AG04450 (cell line): Measurements from ENCODE around the gene TTBK2. TPM values are rescaled to one million over a fixed set of nuclear protein-coding genes. Genes with fewer than 3 reads are reported as not detected.
"Not testable (repeated sequence)": the region's sequence is repeated elsewhere in the genome, so short reads cannot be mapped to it uniquely, and the experiment has no call there.

Source experiments
- CTCF ChIA-PET: fragments of 300-600, 350-600 bp; formaldehyde crosslinking; extraction: SDS; loops from one replicate; lab custom pipeline; 2022; ENCODE audit warnings: antibody characterized with exemption, inconsistent platforms; lab: Charles Lee
- POLR2A ChIA-PET: fragments of 350-600 bp; formaldehyde crosslinking; extraction: SDS; loops from one replicate; lab custom pipeline; 2021; ENCODE audit warnings: antibody characterized with exemption, inconsistent platforms; lab: Yijun Ruan, JAX
- DNase-seq: peaks from one replicate; pipeline ENCODE4 v3.0.0-alpha.2; 2011; ENCODE audit warnings: low read depth, low spot score
- H3K27ac ChIP-seq: one replicate; pipeline ENCODE4 v1.5.1; 2012; ENCODE audit warnings: low read depth, low read length, control low read depth
- H3K27me3 ChIP-seq: one replicate; pipeline ENCODE4 v1.6.0; 2012; ENCODE audit warnings: low read length; ENCODE audit not compliant: control insufficient read depth, insufficient read depth
- H3K4me3 ChIP-seq: 2 replicates; pipeline ENCODE4 v1.5.1; 2011; ENCODE audit warnings: mild to moderate bottlenecking, low read depth, low read length, control low read depth
- H3K9me3 ChIP-seq: 2 replicates; pipeline ENCODE4 v1.5.1; 2012; ENCODE audit warnings: low read length; ENCODE audit not compliant: control insufficient read depth, insufficient read depth
- CTCF ChIP-seq: IDR thresholded peaks from 2 replicates; pipeline ENCODE4 v1.5.1; 2011; ENCODE audit warnings: low read depth, low read length, control low read depth, inconsistent platforms
- polyA plus RNA-seq: library from polyadenylated mRNA; depleted of rRNA; stranded (reverse); fragments of >200 nt; gene quantifications from 2 replicates; pipeline ENCODE4 v1.2.3, GENCODE V29; 2011

The TTBK2 gene
- polyA plus RNA-seq, 1 experiment, result 8.2 TPM

- DNase-seq, result no peak
- Histone ChIP-seq H3K27me3 (no peaks in the 10 kb centered on the region), H3K9me3 (no peaks in the 10 kb centered on the region), H3K27ac (no peak overlapping the region), H3K4me3 (peak overlapping the region; percentile 18)
- no peak for TF ChIP-seq CTCF
- ChIA-PET POLR2A (no interaction called here), CTCF (interaction anchor here (1.3 kb wide), 1 partner anchor 11 kb away, joined by 9 read pairs; no protein-coding TSS in a partner anchor)
Observed at GRCh38 chr15:42914728-42915497, 5.7 kb downstream of the TTBK2 start.

GRCh38 chr15:42911058-42911592 is 9.5 kb downstream of the TTBK2 start:
- no peak for DNase-seq
- Histone ChIP-seq H3K27ac (no peak overlapping the region), H3K4me3 (no peak overlapping the region), H3K9me3 (no peaks in the 10 kb centered on the region), H3K27me3 (no peaks in the 10 kb centered on the region)
- TF ChIP-seq CTCF, result no peak
- ChIA-PET CTCF (interaction anchor here (1.6 kb wide), 1 partner anchor 16 kb away, joined by 7 read pairs; no protein-coding TSS in a partner anchor), POLR2A (no interaction called here)

- DNase-seq, result no peak
- Histone ChIP-seq H3K27me3 (no peaks in the 10 kb centered on the region), H3K9me3 (no peaks in the 10 kb centered on the region), H3K4me3 (no peak overlapping the region), H3K27ac (no peak overlapping the region)
- POLR2A ChIA-PET, result no interaction called here
- TF ChIP-seq CTCF, result no peak
- CTCF ChIA-PET, result no interaction called here
Observed at GRCh38 chr15:42908538-42908937, 12.0 kb downstream of the TTBK2 start.

- no peaks in the 10 kb centered on the region for H3K9me3 ChIP-seq
- H3K4me3 ChIP-seq, result no peak overlapping the region
- H3K27me3 ChIP-seq, result no peaks in the 10 kb centered on the region
- ChIA-PET CTCF (no interaction called here), POLR2A (no interaction called here)
- no peak overlapping the region for H3K27ac ChIP-seq
- no peak for DNase-seq
- TF ChIP-seq CTCF, result no peak
Observed at GRCh38 chr15:42903388-42904324, 16.9 kb downstream of the TTBK2 start.

- CTCF ChIA-PET, POLR2A ChIA-PET, DNase-seq, H3K27ac ChIP-seq, H3K9me3 ChIP-seq, H3K27me3 ChIP-seq, H3K4me3 ChIP-seq: not testable (repeated sequence)
Observed at GRCh38 chr15:42893911-42894310, 26.7 kb downstream of the TTBK2 start.
